NCI-H1436 (cell line): ENCODE data around the gene NR1H2.
"Not testable (repeated sequence)": the region's sequence is repeated elsewhere in the genome, so short reads cannot be mapped to it uniquely, and the experiment has no call there.

Source experiments
- DNase-seq: peaks from one replicate; lab custom pipeline; 2025; lab: John Stamatoyannopoulos, UW

NR1H2 gene

DNA sequence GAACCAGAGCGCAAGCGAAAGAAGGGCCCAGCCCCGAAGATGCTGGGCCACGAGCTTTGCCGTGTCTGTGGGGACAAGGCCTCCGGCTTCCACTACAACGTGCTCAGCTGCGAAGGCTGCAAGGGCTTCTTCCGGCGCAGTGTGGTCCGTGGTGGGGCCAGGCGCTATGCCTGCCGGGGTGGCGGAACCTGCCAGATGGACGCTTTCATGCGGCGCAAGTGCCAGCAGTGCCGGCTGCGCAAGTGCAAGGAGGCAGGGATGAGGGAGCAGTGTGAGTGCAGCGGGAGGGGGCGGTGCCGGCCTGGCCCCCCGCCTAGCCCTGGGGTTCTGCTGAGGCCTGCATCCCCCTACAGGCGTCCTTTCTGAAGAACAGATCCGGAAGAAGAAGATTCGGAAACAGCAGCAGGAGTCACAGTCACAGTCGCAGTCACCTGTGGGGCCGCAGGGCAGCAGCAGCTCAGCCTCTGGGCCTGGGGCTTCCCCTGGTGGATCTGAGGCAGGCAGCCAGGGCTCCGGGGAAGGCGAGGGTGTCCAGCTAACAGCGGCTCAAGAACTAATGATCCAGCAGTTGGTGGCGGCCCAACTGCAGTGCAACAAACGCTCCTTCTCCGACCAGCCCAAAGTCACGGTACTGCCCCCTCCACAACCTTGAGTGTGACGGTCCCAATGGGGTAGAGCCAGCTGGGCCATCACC lies 2.1 kb downstream of the NR1H2 start:
- no peak for DNase-seq

- DNase-seq = no peak
Observed at GRCh38 chr19:50378863-50379236, 2.6 kb downstream of the NR1H2 start.

GRCh38 chr19:50379602-50380001 lies 3.3 kb downstream of the NR1H2 start:
- no peak for DNase-seq

DNA sequence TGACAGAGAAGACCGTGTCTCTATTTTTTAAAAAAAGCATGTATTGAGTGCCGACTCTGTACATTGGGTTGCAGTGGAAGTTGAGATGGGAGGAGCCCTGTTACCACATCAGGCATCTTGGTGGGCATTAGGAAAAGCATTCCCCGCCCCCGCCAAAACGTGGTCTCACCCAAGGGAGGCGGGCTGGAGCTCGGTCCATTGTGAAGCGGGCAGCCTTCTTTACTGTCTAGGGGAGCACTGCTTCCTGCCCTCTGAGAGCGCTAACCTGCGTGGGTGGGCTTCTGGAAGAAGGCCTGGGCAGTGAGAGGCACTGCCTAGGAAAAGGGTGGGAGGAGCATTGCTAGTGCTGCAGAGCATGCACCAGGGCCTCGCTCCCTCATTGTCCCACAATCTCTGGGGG lies 3.9 kb downstream of the NR1H2 start:
- no peak for DNase-seq

- DNase-seq = no peak
Observed at GRCh38 chr19:50380751-50381151, 4.5 kb downstream of the NR1H2 start.

GRCh38 chr19:50381881-50382729 lies 5.8 kb downstream of the NR1H2 start:
- no peak for DNase-seq

- no peak for DNase-seq
Observed at GRCh38 chr19:50383001-50383851, 7.0 kb downstream of the NR1H2 start.

GRCh38 chr19:50383852-50384684 lies 7.8 kb downstream of the NR1H2 start, which contains the start of gene POLD1:
Gene POLD1, plus strand, starts transcription at chr19:50384347. Its CDS starts 14,505 bp downstream, at chr19:50398852.
- peak; percentile 100 for DNase-seq

- DNase-seq = peak; percentile 43
Observed at GRCh38 chr19:50384685-50385535, 8.7 kb downstream of the NR1H2 start.

DNA sequence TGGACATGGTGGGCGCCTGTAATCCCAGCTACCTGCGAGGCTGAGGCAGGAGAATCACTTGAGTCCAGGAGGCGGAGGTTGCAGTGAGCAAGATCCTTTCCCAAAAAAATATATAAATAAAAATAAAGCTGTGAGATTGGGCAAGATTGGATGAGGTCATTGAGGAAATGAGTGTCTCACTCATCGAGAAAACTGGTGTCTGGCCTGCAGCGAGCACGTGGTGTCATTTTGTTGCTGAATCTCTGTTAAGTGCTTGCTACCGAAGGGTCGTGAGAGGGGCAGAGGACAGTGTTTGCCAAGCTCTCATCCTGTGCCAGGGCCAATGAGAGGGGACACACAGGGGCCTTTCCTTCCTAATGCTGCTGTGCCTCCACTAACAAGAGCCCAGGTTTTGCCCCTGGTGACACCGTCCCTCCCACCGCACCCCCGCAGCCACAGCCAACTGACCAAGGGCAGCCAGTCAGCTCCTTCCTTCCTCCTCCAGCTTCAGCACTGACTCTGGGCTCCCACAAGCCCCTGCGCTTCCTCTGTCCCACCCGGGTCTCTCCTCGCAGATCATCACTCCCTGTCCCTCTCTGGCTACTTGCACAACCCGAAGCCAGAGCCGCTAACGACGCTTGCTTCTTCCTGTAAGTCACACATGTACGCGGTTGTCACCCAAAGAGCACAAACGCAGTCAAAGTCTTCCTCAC lies 11.1 kb downstream of the NR1H2 start:
- DNase-seq = no peak

DNA sequence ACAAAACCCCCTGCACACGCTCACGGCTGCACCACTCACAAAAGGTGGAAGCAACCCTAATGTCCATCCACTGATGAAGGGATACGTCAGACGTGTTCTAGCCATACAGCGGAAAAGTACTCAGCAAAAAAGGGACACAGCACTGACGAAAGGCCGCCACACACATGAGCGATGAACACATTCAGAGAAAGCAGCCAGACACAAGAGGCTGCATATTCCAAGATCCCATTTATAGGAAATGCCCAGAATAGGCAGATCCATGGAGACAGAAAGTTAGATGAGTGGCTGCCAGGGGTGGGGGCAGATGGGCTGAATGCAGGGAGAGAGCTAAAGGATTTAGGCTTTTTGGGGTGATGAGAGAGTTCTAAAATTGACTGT lies 11.6 kb downstream of the NR1H2 start:
- no peak for DNase-seq

GRCh38 chr19:50390295-50390694 lies 14.0 kb downstream of the NR1H2 start:
- DNase-seq = not testable (repeated sequence)

DNA sequence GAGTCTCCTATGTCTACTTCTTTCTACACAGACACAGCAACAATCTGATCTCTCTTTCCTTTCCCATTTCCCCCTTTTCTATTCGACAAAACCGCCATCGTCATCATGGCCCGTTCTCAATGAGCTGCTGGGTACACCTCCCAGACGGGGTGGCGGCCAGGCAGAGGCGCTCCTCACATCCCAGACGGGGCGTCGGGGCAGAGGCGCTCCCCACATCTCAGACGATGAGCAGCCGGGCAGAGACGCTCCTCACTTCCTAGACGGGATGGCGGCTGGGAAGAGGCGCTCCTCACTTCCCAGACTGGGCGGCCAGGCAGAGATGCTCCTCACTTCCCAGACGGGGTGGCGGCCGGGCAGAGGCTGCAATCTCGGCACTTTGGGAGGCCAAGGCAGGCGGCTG lies 14.7 kb downstream of the NR1H2 start:
- DNase-seq = not testable (repeated sequence)

DNA sequence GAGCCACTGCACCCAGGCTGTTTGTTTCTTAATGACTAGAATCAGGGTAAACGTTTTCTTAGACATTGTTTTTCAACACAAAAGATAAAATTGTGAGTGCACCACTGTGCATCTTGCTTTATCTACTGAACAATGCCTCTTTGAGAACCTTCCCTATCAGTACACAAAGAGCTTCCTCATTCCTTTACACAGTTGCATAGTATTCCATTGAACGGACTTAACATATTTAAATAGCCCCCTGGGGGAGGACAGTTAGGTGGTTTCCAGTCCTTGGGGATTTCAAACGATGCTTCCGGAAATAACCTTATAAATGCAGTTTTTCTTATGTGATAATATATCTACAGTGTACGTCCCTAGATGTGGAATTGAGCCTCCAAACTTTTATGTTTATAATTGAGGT lies 16.5 kb downstream of the NR1H2 start:
- DNase-seq = no peak

GRCh38 chr19:50393589-50393988 lies 17.3 kb downstream of the NR1H2 start:
- no peak for DNase-seq

DNA sequence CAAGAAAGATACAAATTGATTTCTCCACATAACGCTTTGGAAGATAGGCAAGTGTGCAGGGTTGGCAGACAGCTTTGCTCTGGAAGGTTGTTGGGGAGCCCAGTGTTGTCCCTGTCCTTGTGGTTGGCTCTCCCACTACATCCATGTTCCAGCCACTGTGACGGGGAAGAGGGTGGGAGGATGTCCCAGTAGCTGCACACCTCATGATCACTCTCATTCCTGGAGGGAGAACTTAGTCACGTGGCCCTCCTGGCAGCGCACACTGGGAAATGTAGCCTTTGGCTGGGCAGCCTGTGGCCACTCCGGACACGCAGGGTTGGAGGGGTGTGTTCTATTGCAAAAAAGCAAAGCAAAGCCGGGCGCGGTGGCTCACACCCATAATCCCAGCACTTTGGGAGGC lies 17.8 kb downstream of the NR1H2 start:
- DNase-seq = no peak

DNA sequence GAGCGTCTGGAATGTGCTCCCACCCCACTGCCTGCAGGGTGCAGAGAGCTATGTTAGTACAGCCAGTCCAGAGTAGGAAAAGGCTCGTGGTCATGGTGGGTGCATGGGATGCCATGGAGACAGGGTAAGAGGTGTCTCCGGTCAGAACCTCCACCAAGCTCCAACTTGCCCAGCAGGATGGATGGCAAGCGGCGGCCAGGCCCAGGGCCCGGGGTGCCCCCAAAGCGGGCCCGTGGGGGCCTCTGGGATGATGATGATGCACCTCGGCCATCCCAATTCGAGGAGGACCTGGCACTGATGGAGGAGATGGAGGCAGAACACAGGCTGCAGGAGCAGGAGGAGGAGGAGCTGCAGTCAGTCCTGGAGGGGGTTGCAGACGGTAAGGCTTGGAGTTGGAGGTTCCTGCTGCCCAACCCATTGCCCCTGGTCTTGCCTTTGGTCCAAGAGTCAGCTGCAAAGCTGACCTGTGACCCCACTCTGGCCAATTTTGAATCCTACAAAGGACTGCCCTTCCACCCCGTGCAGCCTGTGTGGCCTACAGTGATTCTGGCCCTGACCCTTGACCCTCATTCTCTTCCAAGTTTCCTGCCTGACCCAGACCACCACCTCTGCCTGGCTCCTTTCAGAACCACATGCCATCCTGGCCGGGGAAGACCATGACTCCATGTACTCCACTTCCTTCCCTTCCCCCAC lies 22.6 kb downstream of the NR1H2 start:
- DNase-seq = no peak

DNA sequence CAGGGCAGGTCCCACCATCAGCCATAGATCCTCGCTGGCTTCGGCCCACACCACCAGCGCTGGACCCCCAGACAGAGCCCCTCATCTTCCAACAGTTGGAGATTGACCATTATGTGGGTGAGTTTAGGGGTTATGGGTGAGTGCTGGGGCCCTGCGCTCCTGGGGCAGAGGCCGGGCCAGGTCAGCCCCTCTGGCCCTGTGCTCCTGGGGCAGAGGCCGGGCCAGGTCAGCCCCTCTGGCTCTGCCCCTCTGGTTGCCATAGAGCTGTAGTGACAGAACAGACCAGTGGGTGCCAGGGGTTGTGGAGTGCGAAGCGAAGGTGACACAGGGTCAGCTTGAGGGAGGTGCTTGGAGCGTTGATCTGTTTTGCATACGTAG lies 23.1 kb downstream of the NR1H2 start:
- DNase-seq = no peak
